DLD1 (cell line): ENCODE results near the gene NRBF2.

Source experiments
- in situ Hi-C: cut with HindIII; loops from 2 replicates; pipeline ENCODE4 v1.10.0; 2017; ENCODE audit warnings: low sequenced_read_pairs

NRBF2 gene

GRCh38 chr10:63157845-63158624 lies 24.9 kb downstream of the NRBF2 start:
- in situ Hi-C loops, result loop anchor here (25.0 kb wide), 2 partner anchors 454 to 554 kb away; no protein-coding TSS in a partner anchor

GRCh38 chr10:63161592-63161991 lies 28.5 kb downstream of the NRBF2 start:
- in situ Hi-C loops, result loop anchor here (25.0 kb wide), 2 partner anchors 451 to 551 kb away; no protein-coding TSS in a partner anchor

GRCh38 chr10:63164166-63164623 lies 31.1 kb downstream of the NRBF2 start:
- in situ Hi-C loops, result loop anchor here (25.0 kb wide), 2 partner anchors 448 to 548 kb away; no protein-coding TSS in a partner anchor

GRCh38 chr10:63165249-63165648 lies 32.1 kb downstream of the NRBF2 start:
- in situ Hi-C loops, result loop anchor here (25.0 kb wide), 2 partner anchors 447 to 547 kb away; no protein-coding TSS in a partner anchor

- in situ Hi-C loops, result loop anchor here (25.0 kb wide), 2 partner anchors 446 to 546 kb away; no protein-coding TSS in a partner anchor
These were observed 33.7 kb downstream of the NRBF2 start for GRCh38 chr10:63166742-63167258.

- in situ Hi-C loops, result loop anchor here (25.0 kb wide), 2 partner anchors 443 to 543 kb away; no protein-coding TSS in a partner anchor
These were observed 35.8 kb downstream of the NRBF2 start for GRCh38 chr10:63168821-63169462.

- in situ Hi-C loops, result loop anchor here (25.0 kb wide), 2 partner anchors 443 to 543 kb away; no protein-coding TSS in a partner anchor
These were observed 36.5 kb downstream of the NRBF2 start for GRCh38 chr10:63169624-63170023.

GRCh38 chr10:63171255-63171855 lies 38.2 kb downstream of the NRBF2 start:
- in situ Hi-C loops, result loop anchor here (25.0 kb wide), 2 partner anchors 441 to 541 kb away; no protein-coding TSS in a partner anchor

GRCh38 chr10:63171926-63172325 lies 38.8 kb downstream of the NRBF2 start:
- in situ Hi-C loops, result loop anchor here (25.0 kb wide), 2 partner anchors 440 to 540 kb away; no protein-coding TSS in a partner anchor

GRCh38 chr10:63173468-63174232 lies 40.5 kb downstream of the NRBF2 start:
- in situ Hi-C loops, result loop anchor here (25.0 kb wide), 2 partner anchors 439 to 539 kb away; no protein-coding TSS in a partner anchor

GRCh38 chr10:63175534-63175933 lies 42.4 kb downstream of the NRBF2 start:
- in situ Hi-C loops, result no loop called here

GRCh38 chr10:63192826-63193225 lies 59.7 kb downstream of the NRBF2 start:
- in situ Hi-C loops, result no loop called here

- in situ Hi-C loops, result no loop called here
These were observed 64.4 kb downstream of the NRBF2 start for GRCh38 chr10:63197344-63198092.

GRCh38 chr10:63199716-63200115 lies 66.6 kb downstream of the NRBF2 start:
- in situ Hi-C loops, result no loop called here

GRCh38 chr10:63200431-63200830 lies 67.3 kb downstream of the NRBF2 start:
- in situ Hi-C loops, result no loop called here

GRCh38 chr10:63201118-63201517 lies 68.0 kb downstream of the NRBF2 start:
- in situ Hi-C loops, result no loop called here
